Iris pigment epithelial cell (primary cell): ENCODE results near the gene RPS6KB2.
A peak's percentile ranks its signal among the peaks of the same experiment; 100 is the strongest.
"Not testable (repeated sequence)": the region's sequence is repeated elsewhere in the genome, so short reads cannot be mapped to it uniquely, and the experiment has no call there.

Experiments
- DNase-seq: peaks from one replicate; pipeline ENCODE4 v3.0.0-alpha.2; 2011; ENCODE audit warnings: low read depth

Gene RPS6KB2

DNA sequence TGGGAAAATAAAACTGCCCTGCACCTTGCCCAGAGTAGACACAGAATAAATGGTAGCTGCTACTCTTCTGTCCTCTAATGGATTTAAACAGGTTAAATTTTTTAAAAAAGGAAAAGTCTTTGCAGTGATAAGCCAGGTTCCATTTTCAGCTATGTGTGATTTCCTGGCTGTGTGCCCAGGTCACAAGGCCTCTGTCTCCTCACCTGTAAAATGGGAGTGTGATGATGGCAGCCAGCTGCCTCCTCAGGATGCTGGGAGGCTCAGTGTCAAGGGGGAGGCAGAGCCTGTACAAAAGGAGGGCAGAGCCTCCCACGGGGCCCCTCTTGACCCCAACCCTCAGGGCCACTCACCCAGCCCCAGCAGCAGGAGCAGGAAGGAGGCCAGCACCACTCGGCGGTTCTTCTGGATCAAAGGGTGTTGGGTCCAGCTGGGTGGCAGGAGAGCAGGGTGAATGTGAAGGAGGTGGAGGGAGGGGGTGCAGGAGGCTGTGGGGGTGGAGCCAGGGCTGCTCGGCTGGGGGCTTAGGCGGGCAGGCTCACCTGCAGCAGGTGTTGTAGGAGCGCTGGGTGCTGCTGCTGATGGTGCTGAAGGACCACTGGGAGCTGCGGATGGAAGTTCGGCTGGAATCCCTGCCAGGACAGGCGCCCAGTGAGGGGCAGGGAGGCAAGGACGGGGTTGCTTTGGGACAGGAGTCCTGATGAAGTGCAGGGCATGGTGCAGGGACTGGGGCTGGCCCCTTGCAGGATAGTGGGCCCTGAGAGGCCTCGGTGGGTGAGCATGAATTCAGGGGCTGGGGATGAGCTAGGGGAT, 38.9 kb downstream of the RPS6KB2 start:
- no peak for DNase-seq

DNA sequence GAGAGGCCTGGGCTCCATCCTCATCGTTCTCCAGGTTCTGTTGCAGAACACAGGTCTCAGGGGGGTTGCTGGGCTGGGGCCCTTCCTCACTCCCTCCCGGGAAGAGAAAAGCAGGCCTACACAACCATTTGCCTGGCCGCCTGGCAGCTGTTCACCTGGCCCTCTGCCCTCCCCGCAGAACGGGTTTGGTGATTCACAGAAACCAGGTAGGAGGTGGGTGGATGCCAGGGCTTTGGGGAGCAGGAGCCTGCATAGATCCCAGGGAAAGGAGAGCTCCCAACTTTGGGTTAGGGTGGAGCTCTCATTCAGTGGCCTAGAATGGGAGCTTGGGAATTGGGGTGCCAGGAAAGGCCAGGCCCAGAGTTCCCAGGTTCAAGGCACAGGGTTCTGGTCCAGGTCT, 39.8 kb downstream of the RPS6KB2 start:
- no peak for DNase-seq

DNA sequence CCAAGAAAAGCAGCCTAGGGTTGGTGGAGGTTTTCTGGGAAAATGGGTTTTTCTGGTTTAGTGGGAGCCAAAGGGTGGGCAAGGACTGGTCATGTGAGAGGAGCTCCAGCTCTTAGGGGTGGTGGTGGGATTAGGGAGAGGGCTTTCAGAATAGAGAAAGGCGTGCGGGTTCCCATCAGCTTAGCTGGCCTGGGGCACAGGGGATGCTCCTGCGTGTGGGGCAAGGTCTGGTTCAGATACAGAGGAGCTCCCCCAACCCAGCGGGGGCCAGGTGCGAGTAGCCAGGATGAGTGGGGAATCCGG, 40.1 kb downstream of the RPS6KB2 start:
- DNase-seq: no peak

DNA sequence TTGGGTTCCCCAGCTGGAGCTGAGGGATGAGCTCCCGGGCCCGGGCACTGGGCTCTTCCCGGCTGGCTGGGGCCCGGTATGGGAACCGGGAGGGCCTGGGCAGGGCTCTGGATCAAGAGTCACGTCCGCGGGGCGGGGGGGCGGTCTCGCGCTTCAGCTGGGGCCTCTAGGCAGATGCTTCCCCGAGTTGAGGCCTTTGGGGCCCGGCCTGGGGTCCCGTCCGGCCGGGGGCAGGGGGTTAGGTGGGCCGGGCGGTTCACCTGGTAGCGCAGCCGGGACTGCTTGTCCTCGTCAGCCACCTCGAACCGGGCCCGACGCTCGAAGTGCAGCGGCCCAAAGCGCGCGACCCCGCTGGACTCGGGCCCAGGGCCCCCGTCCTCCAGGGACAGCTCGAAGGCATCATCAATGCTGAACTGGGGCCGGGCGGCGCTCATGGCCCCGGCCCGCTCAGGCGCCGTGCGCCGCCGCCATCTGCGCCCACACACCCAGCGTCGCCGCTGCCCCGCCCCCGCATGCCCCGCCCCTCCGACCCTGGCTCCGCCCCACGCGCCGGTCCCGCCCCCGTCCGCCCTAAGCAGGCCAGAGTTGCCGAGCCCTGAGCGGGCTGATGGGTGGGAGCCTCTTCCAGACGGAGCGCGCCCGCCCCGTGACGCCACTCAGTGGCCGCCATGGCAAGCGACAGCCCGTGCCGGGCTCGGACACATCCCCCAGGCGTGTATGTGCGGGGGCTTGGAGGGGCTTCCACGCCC, 40.6 kb downstream of the RPS6KB2 start, which contains the start of gene TMEM134:
TMEM134 (minus strand) TSS at position 493 of the 749 bp plus-strand sequence; CDS start at position 434, 59 bp downstream.
- DNase-seq: peak; percentile 91

DNA sequence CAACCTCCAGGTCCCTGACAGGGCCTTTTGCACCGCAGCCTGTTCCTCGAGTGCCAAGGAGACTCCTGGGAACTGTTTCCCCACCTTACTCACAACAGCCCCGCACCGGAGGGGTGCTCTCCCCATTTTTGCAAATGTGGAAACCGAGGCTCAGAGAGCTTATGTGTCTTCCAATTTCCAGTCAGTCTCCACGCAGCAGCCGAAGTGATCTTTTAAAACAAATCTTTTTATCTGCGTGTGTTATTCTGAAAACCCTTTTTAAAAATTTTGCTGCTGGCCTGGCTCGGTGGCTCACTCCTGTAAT, 41.2 kb downstream of the RPS6KB2 start:
- DNase-seq: no peak

DNA sequence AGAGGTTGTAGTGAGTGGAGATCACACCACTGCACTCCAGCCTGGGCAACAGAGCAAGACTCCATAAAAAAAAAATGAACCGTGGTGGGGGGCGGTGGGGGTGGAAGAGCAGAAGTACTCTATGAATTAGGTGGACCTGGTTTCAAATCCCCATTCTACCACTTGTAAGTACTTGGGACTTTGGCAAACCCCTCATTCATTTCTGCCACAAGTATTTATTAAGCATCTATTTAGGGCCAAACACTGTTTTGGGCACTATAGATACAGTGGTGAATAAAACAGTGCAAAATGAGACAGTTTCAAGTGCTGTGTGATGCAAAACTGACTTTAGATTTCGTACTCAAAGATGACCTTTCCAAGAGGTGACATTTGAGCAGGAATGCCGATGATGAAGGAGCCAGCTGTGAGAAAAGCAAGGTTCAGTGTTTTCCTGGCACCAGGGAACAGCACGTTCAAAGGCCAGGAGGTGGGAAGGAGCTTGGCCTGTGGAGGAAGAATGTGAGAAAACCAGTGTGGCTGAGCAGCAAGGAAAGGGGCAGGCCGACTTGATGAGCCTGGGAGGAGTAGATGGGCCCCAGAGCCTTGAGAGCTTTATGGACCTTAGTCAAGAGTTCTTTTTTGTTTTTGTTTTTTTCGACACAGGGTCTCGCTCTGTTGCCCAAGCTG, 42.2 kb downstream of the RPS6KB2 start:
- no peak for DNase-seq

DNA sequence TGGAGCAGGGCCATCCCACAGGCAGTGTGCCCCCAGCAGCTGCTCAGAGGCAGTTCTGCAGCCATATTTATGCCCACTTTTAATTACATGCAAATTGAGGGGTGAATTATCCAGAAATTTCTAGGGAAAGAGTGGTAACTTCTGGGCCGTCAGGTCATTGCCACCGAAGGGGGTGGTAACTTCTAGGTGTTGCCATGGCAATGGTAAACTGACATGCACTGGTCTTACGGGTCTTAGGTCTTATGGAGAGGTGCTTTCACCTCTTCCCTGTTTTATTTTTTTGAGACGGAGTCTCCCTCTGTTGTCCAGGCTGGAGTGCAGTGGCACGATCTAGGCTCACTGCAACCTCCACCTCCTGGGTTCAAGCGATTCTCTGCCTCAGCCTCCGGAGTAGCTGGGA, 44.6 kb downstream of the RPS6KB2 start:
- DNase-seq: no peak

DNA sequence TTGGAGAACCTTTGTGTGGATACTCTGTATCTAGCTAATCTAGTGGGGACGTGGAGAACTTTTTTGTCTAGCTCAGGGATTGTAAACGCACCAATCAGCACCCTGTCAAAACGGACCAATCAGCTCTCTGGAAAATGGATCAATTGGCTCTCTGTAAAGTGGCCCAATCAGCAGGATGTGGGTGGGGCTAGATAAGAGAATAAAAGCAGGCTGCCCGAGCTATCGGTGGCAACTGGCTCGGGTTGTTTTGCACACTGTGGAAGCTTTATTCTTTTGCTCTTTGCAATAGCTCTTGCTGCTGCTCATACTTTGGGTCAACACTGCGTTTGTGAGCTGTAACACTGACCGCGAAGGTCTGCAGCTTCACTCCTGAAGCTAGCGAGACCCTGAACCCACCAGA, 48.4 kb downstream of the RPS6KB2 start:
- DNase-seq: not testable (repeated sequence)

DNA sequence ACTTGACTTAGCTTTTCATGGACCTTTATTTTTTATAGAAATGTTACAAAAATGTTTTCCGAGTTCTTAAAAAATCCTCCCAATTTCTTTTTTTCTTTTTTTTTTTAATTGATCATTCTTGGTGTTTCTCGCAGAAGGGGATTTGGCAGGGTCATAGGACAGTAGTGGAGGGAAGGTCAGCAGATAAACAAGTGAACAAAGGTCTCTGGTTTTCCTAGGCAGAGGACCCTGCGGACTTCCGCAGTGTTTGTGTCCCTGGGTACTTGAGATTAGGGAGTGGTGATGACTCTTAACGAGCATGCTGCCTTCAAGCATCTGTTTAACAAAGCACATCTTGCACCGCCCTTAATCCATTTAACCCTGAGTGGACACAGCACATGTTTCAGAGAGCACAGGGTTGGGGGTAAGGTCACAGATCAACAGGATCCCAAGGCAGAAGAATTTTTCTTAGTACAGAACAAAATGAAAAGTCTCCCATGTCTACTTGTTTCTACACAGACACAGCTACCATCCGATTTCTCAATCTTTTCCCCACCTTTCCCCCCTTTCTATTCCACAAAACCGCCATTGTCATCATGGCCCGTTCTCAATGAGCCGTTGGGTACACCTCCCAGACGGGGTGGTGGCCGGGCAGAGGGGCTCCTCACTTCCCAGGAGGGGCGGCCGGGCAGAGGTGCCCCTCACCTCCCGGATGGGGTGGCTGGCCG, 49.2 kb downstream of the RPS6KB2 start:
- not testable (repeated sequence) for DNase-seq

DNA sequence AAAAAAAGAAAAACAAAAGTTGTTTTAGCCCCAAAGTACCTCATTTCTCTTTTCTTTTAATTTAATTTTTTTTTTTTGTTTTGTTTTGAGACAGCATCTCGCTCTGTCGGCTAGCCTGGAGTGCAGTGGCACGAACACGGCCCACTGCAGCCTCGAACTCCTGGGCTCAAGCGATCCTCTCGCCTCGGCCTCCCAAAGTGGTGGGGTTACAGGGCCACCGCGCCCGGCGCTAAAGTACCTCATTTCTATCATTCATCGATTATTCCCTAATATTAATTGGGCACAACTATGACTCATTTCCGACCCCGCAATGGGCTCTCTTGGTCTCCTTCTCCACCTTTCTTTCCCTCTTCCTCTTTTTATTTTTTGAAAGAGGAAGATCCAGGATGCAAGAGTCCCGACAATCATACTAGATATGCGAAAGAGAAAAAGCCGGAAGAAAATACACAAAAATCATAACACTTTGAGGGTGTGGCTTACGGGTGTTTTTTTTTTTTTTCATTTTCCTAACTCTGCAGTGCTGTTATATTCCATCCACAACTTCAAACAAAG, 54.1 kb downstream of the RPS6KB2 start:
- no peak for DNase-seq

DNA sequence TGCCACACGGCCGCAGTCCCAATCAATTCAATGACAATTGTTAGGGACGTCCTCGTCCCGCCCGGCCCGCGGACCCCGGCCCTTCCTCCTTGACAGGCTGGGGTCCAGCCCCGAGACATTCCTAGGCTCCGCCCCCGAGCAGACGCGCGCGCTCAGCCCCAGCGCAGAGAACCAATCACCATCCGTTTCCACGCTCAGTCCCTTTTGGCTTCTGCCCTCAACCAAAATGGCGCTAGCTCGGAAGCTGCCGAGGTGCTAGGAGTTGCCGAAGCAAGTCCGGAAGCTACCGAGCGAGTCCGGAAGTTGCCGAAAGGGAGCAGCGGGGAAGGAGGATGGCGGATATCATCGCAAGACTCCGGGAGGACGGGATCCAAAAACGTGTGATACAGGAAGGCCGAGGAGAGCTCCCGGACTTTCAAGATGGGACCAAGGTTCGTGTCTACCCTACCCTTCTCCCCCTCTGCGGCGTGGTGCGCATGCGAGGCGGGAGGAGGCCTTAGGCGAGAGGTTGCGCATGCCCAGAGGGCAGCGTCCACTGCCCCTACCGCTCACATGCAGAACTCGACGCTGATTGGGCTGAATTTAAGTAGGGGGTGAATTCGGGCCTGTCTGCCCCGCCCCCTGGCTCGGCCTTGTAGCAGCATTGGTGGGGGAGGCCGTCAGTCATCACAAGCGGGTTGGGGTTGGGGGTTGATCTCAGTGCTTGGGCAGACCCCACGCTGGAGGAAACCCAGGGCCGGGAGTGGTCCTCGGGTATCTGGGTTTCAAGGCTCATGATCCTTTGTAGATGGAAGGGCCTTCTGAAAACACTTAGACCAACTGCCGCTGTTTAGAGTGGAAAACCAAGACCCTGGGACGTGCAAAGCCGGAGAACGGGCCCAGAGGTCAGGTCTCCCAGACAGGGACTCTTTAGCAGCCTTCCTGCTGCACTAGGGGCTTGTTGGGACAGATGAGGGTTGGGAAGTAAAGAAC, 54.8 kb downstream of the RPS6KB2 start, which contains the start of gene AIP:
AIP (plus strand) TSS at position 200 of the 972 bp plus-strand sequence; CDS start at position 333, 133 bp downstream.
- DNase-seq: peak; percentile 98

DNA sequence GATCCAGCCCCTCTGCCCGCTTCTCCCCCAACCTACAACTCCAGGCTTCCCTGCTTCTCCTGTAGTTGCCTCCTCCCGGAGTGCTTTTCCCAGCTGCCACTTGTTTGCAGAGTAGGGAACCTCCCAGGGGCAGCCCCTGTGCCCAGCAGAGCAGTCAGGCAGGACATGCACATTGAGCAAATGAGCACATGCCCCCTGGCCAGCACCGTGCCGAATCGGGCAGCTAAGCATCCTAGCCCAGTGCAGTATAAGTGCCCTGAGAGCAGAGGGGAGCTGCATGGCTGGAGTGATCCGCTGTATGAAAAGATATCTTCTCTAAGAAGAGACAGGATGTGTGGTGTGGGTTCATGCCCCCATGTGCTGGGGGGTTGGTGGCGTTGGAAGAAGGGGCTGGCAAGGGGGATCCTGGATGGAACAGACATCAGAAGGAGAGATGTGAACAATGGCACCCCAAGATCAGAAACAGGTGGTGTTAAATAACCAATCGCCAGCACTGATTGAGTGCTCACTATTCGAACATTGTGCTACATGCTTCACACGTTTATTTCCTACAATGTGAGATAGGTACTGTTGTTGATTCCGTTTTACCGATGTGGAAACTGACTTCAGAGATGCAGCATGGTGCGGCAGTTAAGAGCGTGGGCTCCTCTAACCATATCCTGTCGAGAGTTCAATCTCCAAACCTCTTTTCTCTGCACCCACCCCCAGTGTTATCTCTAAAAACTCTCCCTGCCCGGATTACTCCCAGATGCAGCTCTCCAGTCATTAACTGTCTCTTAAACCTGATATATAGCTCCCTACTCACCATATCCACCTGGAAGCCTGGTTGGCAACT, 55.8 kb downstream of the RPS6KB2 start:
- DNase-seq: no peak

DNA sequence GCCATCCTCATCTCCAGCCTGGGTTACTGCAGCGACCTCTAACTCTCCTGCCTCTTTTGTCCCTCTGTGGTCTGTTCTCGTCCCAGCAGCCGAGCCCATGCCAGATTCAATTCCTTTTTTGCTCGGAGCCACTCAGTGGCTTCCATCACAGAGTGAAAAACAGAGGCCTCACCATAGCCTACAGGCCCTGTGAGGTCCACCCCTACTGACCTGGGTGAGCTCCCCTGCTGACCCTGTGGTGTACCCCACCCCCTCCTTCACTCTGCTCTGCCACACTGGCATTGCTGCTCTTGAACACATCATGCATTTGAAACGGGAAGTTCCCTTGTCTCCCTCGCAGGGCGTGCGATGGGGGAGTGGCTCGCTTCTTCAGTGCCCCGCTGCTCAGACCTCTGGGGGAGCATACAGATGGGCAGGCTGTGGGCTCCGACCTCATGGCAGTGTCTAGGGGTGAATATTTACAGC, 56.6 kb downstream of the RPS6KB2 start:
- DNase-seq: no peak
